Liver (tissue), 9 donors: Measurements from ENCODE around the gene ABHD15. TPM values are rescaled to one million over a fixed set of nuclear protein-coding genes. Genes with fewer than 3 reads are reported as not detected.

Experiments used
- DNase-seq: peaks from one replicate; pipeline ENCODE4 v3.0.0-alpha.2; 2017; ENCODE audit warnings: low spot score
- H3K27ac ChIP-seq, 2 donors: one replicate each; pipeline ENCODE4 v1.7.0; 2013; ENCODE audit warnings: inconsistent platforms in 2 of 2, low read length in 2 of 2, control low read depth in 1 of 2, low read depth in 1 of 2, mild to moderate bottlenecking in 1 of 2
- H3K27me3 ChIP-seq, 4 donors: one replicate each; pipeline versions ENCODE4 v1.6.1 to v1.7.0; 2013; ENCODE audit warnings: low read length in 3 of 4, inconsistent platforms in 1 of 4, mild to moderate bottlenecking in 1 of 4, moderate library complexity in 1 of 4; ENCODE audit not compliant: control insufficient read depth in 4 of 4, insufficient read depth in 4 of 4
- H3K36me3 ChIP-seq, 4 donors: one replicate each; pipeline versions ENCODE4 v1.6.1 to v1.7.0; 2013; ENCODE audit warnings: low read length in 3 of 4, mild to moderate bottlenecking in 3 of 4, low read depth in 1 of 4, moderate library complexity in 1 of 4; ENCODE audit not compliant: control insufficient read depth in 4 of 4, insufficient read depth in 3 of 4
- H3K4me1 ChIP-seq, 4 donors: one replicate each; pipeline versions ENCODE4 v1.6.1 to v1.7.0; 2013; ENCODE audit warnings: low read length in 3 of 4, mild to moderate bottlenecking in 3 of 4, moderate library complexity in 1 of 4; ENCODE audit not compliant: control insufficient read depth in 4 of 4, insufficient read depth in 4 of 4
- H3K4me3 ChIP-seq, 3 donors: one replicate each; pipeline versions ENCODE4 v1.6.1 to v1.7.0; 2013; ENCODE audit warnings: low read length in 3 of 3, control low read depth in 1 of 3, low read depth in 1 of 3, mild to moderate bottlenecking in 1 of 3
- H3K9ac ChIP-seq, 2 donors: one replicate each; pipeline ENCODE4 v1.7.0; 2013; ENCODE audit warnings: low read length in 2 of 2, mild to moderate bottlenecking in 2 of 2, moderate library complexity in 2 of 2, control low read depth in 1 of 2, low read depth in 1 of 2
- H3K9me3 ChIP-seq, 4 donors: one replicate each; pipeline versions ENCODE4 v1.6.1 to v1.7.0; 2013; ENCODE audit warnings: low read length in 3 of 4; ENCODE audit not compliant: control insufficient read depth in 4 of 4
- CTCF ChIP-seq: fragments of 150-350 bp; IDR thresholded peaks from 2 replicates; pipeline ENCODE4 v1.5.1; 2017; ENCODE audit warnings: improper control_type of control experiment, low read depth, low read length; ENCODE audit not compliant: missing input control
- EGR1 ChIP-seq, 2 donors: IDR thresholded peaks; 2 replicates each; pipeline ENCODE4 v1.6.1; 2016 to 2018; ENCODE audit warnings: antibody characterized with exemption in 2 of 2, low read depth in 2 of 2
- FOXA1 ChIP-seq: IDR thresholded peaks from 2 replicates; pipeline ENCODE4 v1.6.1; 2016; ENCODE audit warnings: antibody characterized with exemption
- FOXA2 ChIP-seq: IDR thresholded peaks from 2 replicates; pipeline ENCODE4 v1.6.1; 2016; ENCODE audit warnings: antibody characterized with exemption
- HNF4G ChIP-seq: IDR thresholded peaks from 2 replicates; pipeline ENCODE4 v1.6.1; 2016; ENCODE audit warnings: antibody characterized with exemption
- JUND ChIP-seq, 2 donors: IDR thresholded peaks; 2 replicates each; pipeline ENCODE4 v1.6.1; 2016; ENCODE audit warnings: antibody characterized with exemption in 2 of 2
- MAX ChIP-seq: IDR thresholded peaks from 2 replicates; pipeline ENCODE4 v1.6.1; 2016; ENCODE audit warnings: antibody characterized with exemption
- RAD21 ChIP-seq, 2 donors: IDR thresholded peaks; 2 replicates each; pipeline ENCODE4 v1.6.1; 2016; ENCODE audit warnings: antibody characterized with exemption in 2 of 2, mild to moderate bottlenecking in 2 of 2
- REST ChIP-seq: IDR thresholded peaks from 2 replicates; pipeline ENCODE4 v1.6.1; 2016; ENCODE audit warnings: antibody characterized with exemption, mild to moderate bottlenecking
- SP1 ChIP-seq: IDR thresholded peaks from 2 replicates; pipeline ENCODE4 v1.6.1; 2018; ENCODE audit warnings: antibody characterized with exemption, mild to moderate bottlenecking
- TAF1 ChIP-seq: conservative IDR thresholded peaks from 2 replicates; pipeline ENCODE4 v1.6.1; 2016; ENCODE audit warnings: antibody characterized with exemption, mild to moderate bottlenecking
- YY1 ChIP-seq: IDR thresholded peaks from 2 replicates; pipeline ENCODE4 v1.6.1; 2016; ENCODE audit warnings: antibody characterized with exemption, mild to moderate bottlenecking
- WGBS: extraction: QIAGEN DNeasy Blood & Tissue Kit; methylation state at CpG from one replicate; pipeline ENCODE4 v1.1.7; 2013; 5-methylcytosine and 5-hydroxymethylcytosine counted together
- polyA plus RNA-seq, 2 donors: library from polyadenylated mRNA; stranded (reverse) in 1 of 2; unstranded in 1 of 2; fragments of 200-250 nt in 1 of 2; fragments of >200 nt in 1 of 2; fragmentation: Nextera tagmentation in 1 of 2; extraction: Ambion mirVana in 1 of 2; gene quantifications; one replicate each; pipeline versions ENCODE4 v1.2.1 to v1.2.3, GENCODE V29; 2013 to 2015
- total RNA-seq, 2 donors: library from RNA; depleted of rRNA; stranded (reverse); fragments of >200 nt; gene quantifications; one replicate each; pipeline ENCODE4 v1.2.3, GENCODE V29; 2014
- donor health status: healthy.
- donor health status: healthy.
- donor health status: healthy.
- donor health status: healthy.
- donor health status: healthy.

Gene ABHD15
- total and polyA plus RNA-seq, 4 donors: 5.6 to 25.7 (median 10.6) TPM

- 94% methylated on average over 16 of the region's 16 CpGs for WGBS
- Histone ChIP-seq H3K9me3 (no peaks in the 10 kb centered on the region), H3K27me3 (no peaks in the 10 kb centered on the region), H3K9ac (no peak overlapping the region), H3K36me3 (peaks cover 0 to 5% (median 1%) of the 10 kb centered on the region in 4 donors), H3K4me3 (no peak overlapping the region), H3K27ac (no peak overlapping the region), H3K4me1 (peaks cover 0 to 15% (median 11%) of the 10 kb centered on the region in 4 donors)
- DNase-seq: no peak
- no peak for TF ChIP-seq MAX
- no peak for TF ChIP-seq FOXA2
- no peak for TF ChIP-seq EGR1 (IDR thresholded peaks at IDR 0.05; ENCODE audit: low read depth in 2 of 2)
- no peak for TF ChIP-seq FOXA1
- TF ChIP-seq TAF1: no peak
- TF ChIP-seq JUND (IDR thresholded peaks at IDR 0.05): no peak
- no peak for TF ChIP-seq REST
- TF ChIP-seq YY1: no peak
- TF ChIP-seq HNF4G: no peak
- no peak for TF ChIP-seq RAD21 (IDR thresholded peaks at IDR 0.05)
- TF ChIP-seq SP1: no peak
Observed at GRCh38 chr17:29583324-29584248, 16.7 kb upstream of the ABHD15 start.

DNA sequence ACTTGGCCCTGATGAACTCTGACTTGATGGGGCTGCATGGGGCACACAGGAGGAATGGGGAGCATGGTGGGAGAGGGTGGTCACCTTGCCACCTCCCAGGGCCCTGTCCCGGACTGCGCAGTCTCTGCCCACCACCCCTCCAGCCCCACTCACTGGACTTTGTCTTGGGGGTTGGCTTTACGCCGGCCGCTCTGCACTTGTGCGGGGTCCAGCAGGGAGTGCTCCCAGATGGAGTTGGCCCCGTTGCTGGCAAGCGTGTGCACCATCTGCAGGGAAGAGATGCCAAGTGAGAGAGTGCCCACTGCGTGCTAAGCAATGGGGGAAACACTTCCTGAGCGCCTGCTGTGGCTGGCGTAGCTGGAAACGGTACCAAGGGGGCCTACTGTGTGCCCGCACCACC lies 15.9 kb upstream of the ABHD15 start:
- Histone ChIP-seq H3K9me3 (no peaks in the 10 kb centered on the region), H3K27me3 (no peaks in the 10 kb centered on the region), H3K4me1 (peaks cover 0 to 7% (median 4%) of the 10 kb centered on the region in 4 donors), H3K9ac (no peak overlapping the region), H3K36me3 (peaks cover 0 to 9% (median 3%) of the 10 kb centered on the region in 4 donors), H3K27ac (no peak overlapping the region), H3K4me3 (no peak overlapping the region)
- no peak for TF ChIP-seq MAX
- TF ChIP-seq TAF1: no peak
- TF ChIP-seq CTCF: no peak
- 93% methylated on average over 13 of the region's 13 CpGs for WGBS
- no peak for DNase-seq
